B cell (primary cell): ENCODE data around the gene ROBO2.

Experiments used
- CTCF ChIP-seq: fragments of 200-600 bp; IDR thresholded peaks from one replicate; pipeline ENCODE4 v1.8.0; 2022; ENCODE audit warnings: antibody characterized with exemption, mild to moderate bottlenecking
- EZH2 ChIP-seq: IDR thresholded peaks from 2 replicates; pipeline ENCODE4 v1.6.1; 2012; ENCODE audit warnings: borderline replicate concordance, low read depth, mild to moderate bottlenecking, moderate library complexity, low read length; ENCODE audit not compliant: insufficient read depth, poor library complexity, severe bottlenecking

- TF ChIP-seq CTCF (no peak), EZH2 (no peak)
Observed at GRCh38 chr3:77149382-77149781, 109.5 kb downstream of the ROBO2 start.
